ENCODE measurements around the gene DGKD. TPM values are rescaled to one million over a fixed set of nuclear protein-coding genes. Genes with fewer than 3 reads are reported as not detected.

The DGKD gene
- total RNA-seq, 1 donor from 2014 or later, result 72.5 TPM

DNA sequence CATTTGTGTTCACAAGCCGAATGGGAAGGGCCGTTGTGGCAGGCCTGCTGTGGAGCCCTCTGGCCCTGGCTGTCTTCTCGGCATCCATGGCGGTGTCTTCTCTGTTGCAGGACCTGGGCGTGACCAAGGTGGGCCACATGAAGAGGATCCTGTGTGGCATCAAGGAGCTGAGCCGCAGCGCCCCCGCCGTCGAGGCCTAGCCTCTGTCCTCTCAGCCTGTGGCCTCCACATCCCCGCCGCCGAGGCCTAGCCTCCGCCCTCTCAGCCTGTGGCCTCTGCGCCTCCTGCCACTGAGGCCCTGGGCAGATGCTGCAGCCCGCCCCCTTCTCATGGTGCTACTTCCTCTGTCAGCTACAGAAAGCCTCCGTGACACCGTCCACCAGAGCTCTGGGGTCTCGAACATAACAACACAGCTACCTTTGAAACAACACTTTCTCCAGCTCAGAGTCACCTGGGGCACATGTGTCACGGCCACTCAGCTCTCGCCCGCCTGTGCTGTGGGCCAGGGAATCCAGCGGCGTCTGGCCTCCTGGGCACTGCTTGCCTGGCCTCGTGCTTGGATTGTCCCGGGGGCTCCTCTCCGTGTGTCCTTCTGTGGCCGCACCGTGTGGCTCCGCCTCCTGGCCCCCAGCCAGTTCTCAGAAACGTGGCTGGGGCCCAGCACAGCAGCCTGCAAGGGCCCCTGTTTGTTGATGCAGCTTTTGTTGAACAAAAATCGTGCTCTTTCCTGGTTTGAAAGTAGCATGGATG, 115.1 kb downstream of the DGKD start:
- Mint-ChIP-seq H3K4me3 (no peak overlapping the region), H3K4me1 (ENCODE audit: unreplicated experiment) (no peaks in the 10 kb centered on the region), H3K27me3 (no peaks in the 10 kb centered on the region), H3K27ac (no peak overlapping the region), H3K9me3 (no peaks in the 10 kb centered on the region), H3K36me3 (peaks cover 22% of the 10 kb centered on the region)
- TF ChIP-seq, protein P1, sequence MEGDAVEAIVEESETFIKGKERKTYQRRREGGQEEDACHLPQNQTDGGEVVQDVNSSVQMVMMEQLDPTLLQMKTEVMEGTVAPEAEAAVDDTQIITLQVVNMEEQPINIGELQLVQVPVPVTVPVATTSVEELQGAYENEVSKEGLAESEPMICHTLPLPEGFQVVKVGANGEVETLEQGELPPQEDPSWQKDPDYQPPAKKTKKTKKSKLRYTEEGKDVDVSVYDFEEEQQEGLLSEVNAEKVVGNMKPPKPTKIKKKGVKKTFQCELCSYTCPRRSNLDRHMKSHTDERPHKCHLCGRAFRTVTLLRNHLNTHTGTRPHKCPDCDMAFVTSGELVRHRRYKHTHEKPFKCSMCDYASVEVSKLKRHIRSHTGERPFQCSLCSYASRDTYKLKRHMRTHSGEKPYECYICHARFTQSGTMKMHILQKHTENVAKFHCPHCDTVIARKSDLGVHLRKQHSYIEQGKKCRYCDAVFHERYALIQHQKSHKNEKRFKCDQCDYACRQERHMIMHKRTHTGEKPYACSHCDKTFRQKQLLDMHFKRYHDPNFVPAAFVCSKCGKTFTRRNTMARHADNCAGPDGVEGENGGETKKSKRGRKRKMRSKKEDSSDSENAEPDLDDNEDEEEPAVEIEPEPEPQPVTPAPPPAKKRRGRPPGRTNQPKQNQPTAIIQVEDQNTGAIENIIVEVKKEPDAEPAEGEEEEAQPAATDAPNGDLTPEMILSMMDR (conservative IDR thresholded peaks at IDR 0.05), result no peak
- DNase-seq (ENCODE audit: extremely low spot score, unreplicated experiment), result no peak

GRCh38 chr2:233470011-233470687, 115.9 kb downstream of the DGKD start:
- peak; percentile 61 for DNase-seq (ENCODE audit: extremely low spot score, unreplicated experiment)
- Mint-ChIP-seq H3K36me3 (peaks cover 22% of the 10 kb centered on the region), H3K27me3 (no peaks in the 10 kb centered on the region), H3K9me3 (no peaks in the 10 kb centered on the region), H3K4me3 (no peak overlapping the region), H3K27ac (no peak overlapping the region), H3K4me1 (ENCODE audit: unreplicated experiment) (no peaks in the 10 kb centered on the region)
- TF ChIP-seq, protein P1 (conservative IDR thresholded peaks at IDR 0.05), result no peak

- Mint-ChIP-seq H3K27me3 (no peaks in the 10 kb centered on the region), H3K4me3 (no peak overlapping the region), H3K4me1 (ENCODE audit: unreplicated experiment) (no peaks in the 10 kb centered on the region), H3K36me3 (peaks cover 21% of the 10 kb centered on the region), H3K9me3 (no peaks in the 10 kb centered on the region), H3K27ac (no peak overlapping the region)
- peak; percentile 45 for DNase-seq (ENCODE audit: extremely low spot score, unreplicated experiment)
- TF ChIP-seq, protein P1 (conservative IDR thresholded peaks at IDR 0.05), result no peak
Observed at GRCh38 chr2:233470839-233471238, 116.5 kb downstream of the DGKD start.

- H3K9me3 Mint-ChIP-seq, result no peaks in the 10 kb centered on the region
- H3K4me1 Mint-ChIP-seq (ENCODE audit: unreplicated experiment), result no peaks in the 10 kb centered on the region
- H3K27ac Mint-ChIP-seq, result no peak overlapping the region
- no peaks in the 10 kb centered on the region for H3K27me3 Mint-ChIP-seq
- H3K36me3 Mint-ChIP-seq, result peaks cover 15% of the 10 kb centered on the region
- DNase-seq (ENCODE audit: extremely low spot score, unreplicated experiment), result peak; percentile 60
- H3K4me3 Mint-ChIP-seq, result no peak overlapping the region
- TF ChIP-seq, protein P1 (conservative IDR thresholded peaks at IDR 0.05), result no peak
Observed at GRCh38 chr2:233471291-233472035, 117.2 kb downstream of the DGKD start.

DNA sequence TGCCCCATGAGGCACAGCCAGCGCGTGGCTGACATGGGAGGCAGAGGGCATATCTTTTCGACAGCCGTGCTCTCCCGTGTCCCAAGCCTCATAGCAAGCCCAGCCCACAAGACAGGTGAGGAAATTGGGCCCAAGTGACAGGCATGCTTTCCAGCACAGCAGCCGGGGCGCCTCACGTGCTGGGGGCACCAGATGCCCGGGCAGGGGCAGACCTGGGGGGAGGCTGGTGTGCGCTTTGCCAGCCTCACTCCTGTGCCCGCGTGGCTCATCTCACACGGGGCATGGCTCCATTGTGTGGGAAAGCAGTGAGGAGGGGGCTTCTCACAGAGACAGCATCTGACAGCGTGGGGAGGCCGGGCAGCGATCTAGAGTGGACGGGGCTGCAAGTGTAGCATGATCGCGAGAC, 119.1 kb downstream of the DGKD start:
- no peaks in the 10 kb centered on the region for H3K4me1 Mint-ChIP-seq (ENCODE audit: unreplicated experiment)
- DNase-seq (ENCODE audit: extremely low spot score, unreplicated experiment), result peak; percentile 49
- no peaks in the 10 kb centered on the region for H3K27me3 Mint-ChIP-seq
- H3K27ac Mint-ChIP-seq, result no peak overlapping the region
- H3K9me3 Mint-ChIP-seq, result no peaks in the 10 kb centered on the region
- H3K36me3 Mint-ChIP-seq, result peaks cover 14% of the 10 kb centered on the region
- TF ChIP-seq, protein P1 (conservative IDR thresholded peaks at IDR 0.05), result no peak
- no peak overlapping the region for H3K4me3 Mint-ChIP-seq
